ENCODE results near the gene TMEM221.

The TMEM221 gene

DNA sequence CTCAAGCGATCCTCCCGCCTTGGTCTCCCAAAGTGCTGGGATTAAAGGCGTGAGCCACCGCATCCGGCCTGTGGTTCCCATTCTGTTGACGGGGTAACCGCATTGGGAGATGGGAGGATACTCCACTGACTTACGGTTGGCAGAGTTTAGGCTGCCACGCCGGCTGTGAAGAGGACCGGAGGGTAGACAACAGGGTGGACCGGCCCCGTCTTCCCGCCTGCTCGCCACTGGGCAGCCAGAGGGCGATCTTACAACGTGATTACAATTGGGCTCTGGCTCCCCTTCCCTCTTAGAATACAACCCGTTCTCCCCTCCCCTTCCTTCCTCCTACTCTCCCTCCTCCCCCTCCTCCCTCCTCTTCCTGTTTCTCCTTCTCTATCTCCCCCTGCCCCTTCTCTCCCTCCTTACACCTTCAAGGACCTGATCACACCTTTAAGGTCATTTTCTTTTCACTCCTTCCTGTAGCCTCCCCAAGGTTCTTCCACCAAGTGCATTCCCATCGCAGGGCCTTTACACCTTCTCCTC is 53.5 kb downstream of the TMEM221 start:
- H3K4me1 Mint-ChIP-seq (ENCODE audit: low read depth) = peaks cover 27% of the 10 kb centered on the region
- intact Hi-C loops (cut with micrococcal nuclease) = loop anchor here (1.0 to 5.0 kb wide), 2 partner anchors 52 to 71 kb away; partner anchors contain the start of gene TMEM221
- no peak overlapping the region for H3K27ac Mint-ChIP-seq
- H3K4me3 Mint-ChIP-seq = no peak overlapping the region
- peaks cover 33% of the 10 kb centered on the region for H3K36me3 Mint-ChIP-seq (ENCODE audit: low read depth)
- peaks cover 8% of the 10 kb centered on the region for H3K27me3 Mint-ChIP-seq
- H3K9me3 Mint-ChIP-seq = no peaks in the 10 kb centered on the region

DNA sequence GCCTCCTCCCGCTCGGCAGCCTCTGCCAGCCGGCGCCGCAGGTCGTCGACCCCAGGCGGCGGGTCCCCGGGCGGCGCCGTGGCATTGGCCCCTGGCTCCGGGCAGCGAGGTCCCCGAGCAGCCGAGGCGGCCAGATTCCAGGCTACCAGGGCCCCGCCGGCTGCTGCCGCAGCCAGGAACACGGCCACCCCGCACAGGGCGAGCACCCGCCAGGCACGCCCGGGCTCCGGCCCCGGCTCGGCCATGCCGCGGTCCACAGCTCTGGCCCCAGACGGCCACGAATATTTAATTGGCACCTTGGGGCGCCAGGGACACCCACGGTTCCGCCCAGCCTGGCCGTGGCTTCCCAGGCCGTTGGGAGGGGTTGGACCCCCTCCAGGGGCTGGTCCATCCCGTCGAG is 54.6 kb downstream of the TMEM221 start, which contains the start of gene CCDC194:
Gene CCDC194 (minus strand): TSS at position 283 of the 400 bp plus-strand sequence. CDS start 38 bp downstream, at position 245.
- Mint-ChIP-seq H3K27ac (no peak within 1 kb of the TSS), H3K9me3 (peaks cover 8% of the 10 kb centered on the region), H3K4me3 (no peak within 1 kb of the TSS), H3K4me1 (ENCODE audit: low read depth) (peaks cover 27% of the 10 kb centered on the region), H3K36me3 (ENCODE audit: low read depth) (peaks cover 22% of the 10 kb centered on the region), H3K27me3 (peaks cover 17% of the 10 kb centered on the region)
- intact Hi-C loops (cut with micrococcal nuclease) = no loop called here

DNA sequence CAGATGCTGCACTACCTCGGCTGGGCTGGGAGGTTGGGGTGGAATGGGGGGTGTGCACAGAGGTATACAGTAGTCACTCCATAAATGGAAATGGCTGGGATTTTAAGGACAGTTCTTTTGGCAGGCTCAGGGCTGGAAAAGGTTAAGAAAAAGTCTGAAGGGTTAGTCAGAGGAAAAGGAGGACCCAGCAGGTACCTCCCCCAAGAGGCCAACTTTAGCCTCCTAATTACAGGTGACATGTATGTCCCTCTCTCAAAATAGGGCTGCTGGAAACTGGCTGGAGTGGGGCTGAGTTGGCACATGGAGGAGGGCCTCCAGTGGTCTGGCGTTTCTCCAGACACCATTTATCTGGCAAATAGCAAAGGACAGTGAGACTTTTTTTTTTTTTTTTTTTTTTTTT is 55.5 kb downstream of the TMEM221 start:
- no peak overlapping the region for H3K27ac Mint-ChIP-seq
- H3K4me3 Mint-ChIP-seq = no peak overlapping the region
- intact Hi-C loops (cut with micrococcal nuclease) = no loop called here
- H3K4me1 Mint-ChIP-seq (ENCODE audit: low read depth) = peaks cover 27% of the 10 kb centered on the region
- peaks cover 13% of the 10 kb centered on the region for H3K36me3 Mint-ChIP-seq (ENCODE audit: low read depth)
- peaks cover 24% of the 10 kb centered on the region for H3K27me3 Mint-ChIP-seq
- peaks cover 8% of the 10 kb centered on the region for H3K9me3 Mint-ChIP-seq

DNA sequence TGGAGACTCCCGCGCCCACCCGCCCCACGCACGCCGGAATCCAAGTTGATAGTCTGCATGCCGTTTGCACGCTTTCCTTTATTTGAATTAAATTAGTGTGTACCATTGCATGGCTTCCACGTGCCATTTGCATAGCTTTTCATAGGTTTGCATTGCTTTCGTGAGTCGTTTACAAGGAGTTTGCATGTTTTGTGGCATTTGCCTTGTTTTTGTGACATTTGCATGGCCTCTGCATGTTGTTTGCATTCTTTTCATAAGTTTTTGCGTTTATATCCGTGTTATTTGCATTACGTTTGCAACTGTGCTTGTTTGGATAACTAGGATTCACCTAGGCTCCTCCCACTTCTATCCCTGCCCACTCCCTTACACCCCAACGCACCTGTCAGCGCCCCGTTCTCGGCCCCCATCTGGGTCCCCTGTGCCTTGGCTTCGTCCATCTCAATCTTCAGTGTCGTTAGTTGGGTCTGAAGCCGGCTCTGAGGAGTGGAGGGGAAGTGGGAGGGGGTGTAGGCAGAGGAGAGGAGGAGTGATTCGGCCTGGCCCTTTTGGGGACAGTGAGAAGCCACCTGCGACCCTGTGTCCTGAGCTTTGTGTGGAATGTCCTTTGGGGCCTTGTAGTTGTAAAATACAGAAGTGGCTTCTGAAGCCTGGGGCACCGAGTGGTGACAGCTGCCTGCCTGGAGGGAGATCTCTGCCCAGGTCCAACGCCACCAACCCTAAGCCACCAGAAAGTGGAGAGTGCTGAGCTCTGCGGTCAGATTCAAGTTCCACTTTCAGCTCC is 56.9 kb downstream of the TMEM221 start:
- Mint-ChIP-seq H3K36me3 (ENCODE audit: low read depth) (no peaks in the 10 kb centered on the region), H3K4me3 (peak overlapping the region; percentile 93), H3K27me3 (peaks cover 24% of the 10 kb centered on the region), H3K27ac (peak overlapping the region; percentile 83), H3K4me1 (ENCODE audit: low read depth) (peaks cover 27% of the 10 kb centered on the region), H3K9me3 (peaks cover 8% of the 10 kb centered on the region)
- intact Hi-C loops (cut with micrococcal nuclease) = no loop called here

DNA sequence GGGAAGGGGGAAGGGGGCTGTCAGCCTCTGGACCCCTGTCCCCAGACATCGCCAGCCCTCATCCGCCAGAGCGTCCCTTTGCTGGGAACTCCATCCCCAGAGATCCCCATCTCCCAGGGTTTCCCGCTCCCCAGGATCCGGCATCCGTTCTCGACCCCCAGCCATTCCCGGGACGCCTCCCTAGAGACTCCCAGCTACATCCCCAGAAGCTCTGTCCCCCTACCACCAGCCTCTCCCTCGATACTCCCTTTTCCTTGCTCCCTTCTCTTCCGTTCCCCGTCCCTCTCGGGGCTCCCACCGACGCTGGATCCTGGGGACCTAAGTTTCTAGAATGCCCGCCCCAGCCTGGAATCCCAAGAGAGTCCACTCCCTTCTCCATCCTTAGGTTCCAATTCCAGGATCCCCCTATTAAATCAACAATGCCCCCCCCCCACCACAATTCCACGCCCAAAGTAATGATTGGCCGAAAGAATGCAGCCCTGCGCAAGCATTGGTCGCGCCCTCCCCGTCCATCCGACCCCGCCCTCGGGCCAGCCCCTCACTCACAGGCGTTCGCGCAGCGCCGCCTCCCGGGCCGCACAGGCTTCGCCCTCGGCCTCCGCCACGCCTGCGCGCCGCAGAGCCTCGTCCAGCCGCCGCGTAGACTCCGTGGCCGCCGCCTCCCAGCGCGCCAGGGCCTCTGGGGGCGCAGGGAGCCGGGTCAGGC is 57.6 kb downstream of the TMEM221 start:
- H3K9me3 Mint-ChIP-seq = peaks cover 8% of the 10 kb centered on the region
- intact Hi-C loops (cut with micrococcal nuclease) = no loop called here
- H3K27ac Mint-ChIP-seq = peak overlapping the region; percentile 19
- peak overlapping the region; percentile 93 for H3K4me3 Mint-ChIP-seq
- peaks cover 24% of the 10 kb centered on the region for H3K27me3 Mint-ChIP-seq
- peaks cover 27% of the 10 kb centered on the region for H3K4me1 Mint-ChIP-seq (ENCODE audit: low read depth)
- no peaks in the 10 kb centered on the region for H3K36me3 Mint-ChIP-seq (ENCODE audit: low read depth)

DNA sequence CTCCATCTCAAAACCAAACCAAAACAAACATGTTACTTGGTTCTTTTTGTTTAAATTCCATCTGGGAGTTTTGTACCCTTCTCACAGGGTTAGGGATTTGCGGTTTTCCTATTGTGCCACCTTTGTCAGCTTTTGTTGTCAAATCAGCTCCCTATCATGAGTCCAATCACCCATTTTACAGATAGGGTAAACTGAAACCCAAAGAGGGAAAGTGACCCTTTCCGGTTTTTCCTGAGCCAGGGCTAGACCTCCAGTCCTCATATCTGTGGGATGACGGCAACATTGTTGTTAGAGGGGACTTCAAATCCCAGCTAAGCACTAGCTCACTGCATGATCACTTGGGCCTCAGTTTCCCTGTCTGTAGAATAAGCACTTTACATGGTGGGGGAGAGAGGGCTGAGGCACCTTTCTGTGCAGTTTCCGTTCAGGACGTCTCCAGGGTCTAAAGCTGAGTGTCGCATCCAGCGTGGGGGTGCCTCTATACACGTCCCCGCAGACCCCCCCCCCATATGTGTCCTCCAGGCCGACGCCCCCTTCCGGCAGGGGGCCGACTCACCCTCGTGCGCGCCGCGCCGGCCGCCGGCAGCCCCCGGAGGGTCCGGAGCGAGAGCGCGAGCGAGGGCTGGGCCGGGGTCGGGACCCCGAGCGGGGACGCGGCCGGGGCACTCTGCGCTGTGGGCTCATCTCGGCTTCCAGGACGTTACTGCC is 58.4 kb downstream of the TMEM221 start:
- Mint-ChIP-seq H3K4me1 (ENCODE audit: low read depth) (peaks cover 23% of the 10 kb centered on the region), H3K4me3 (peak overlapping the region; percentile 93), H3K36me3 (ENCODE audit: low read depth) (no peaks in the 10 kb centered on the region), H3K27ac (no peak overlapping the region), H3K27me3 (peaks cover 24% of the 10 kb centered on the region), H3K9me3 (peaks cover 8% of the 10 kb centered on the region)
- intact Hi-C loops (cut with micrococcal nuclease) = no loop called here

DNA sequence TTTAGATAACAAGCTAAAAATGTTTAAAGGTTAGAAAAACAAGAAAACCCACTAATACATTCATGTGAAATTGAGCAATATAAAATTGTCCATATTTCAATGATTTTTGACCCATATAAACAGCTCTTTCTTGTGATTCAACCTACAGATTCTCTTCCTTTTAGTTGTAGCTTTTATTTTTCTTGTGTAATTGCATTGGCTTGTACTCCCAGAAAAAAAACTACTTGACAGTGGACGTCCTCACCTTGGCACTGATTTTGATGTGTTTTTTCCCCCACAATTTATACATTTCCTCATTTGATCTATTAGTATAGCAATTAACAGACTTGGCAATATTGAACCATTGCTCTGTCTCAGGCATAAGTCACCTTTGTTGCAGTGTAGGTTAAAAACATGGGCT is 59.2 kb downstream of the TMEM221 start:
- peaks cover 8% of the 10 kb centered on the region for H3K9me3 Mint-ChIP-seq
- no peak overlapping the region for H3K27ac Mint-ChIP-seq
- no peak overlapping the region for H3K4me3 Mint-ChIP-seq
- peaks cover 19% of the 10 kb centered on the region for H3K4me1 Mint-ChIP-seq (ENCODE audit: low read depth)
- H3K36me3 Mint-ChIP-seq (ENCODE audit: low read depth) = no peaks in the 10 kb centered on the region
- intact Hi-C loops (cut with micrococcal nuclease) = no loop called here
- H3K27me3 Mint-ChIP-seq = peaks cover 24% of the 10 kb centered on the region

DNA sequence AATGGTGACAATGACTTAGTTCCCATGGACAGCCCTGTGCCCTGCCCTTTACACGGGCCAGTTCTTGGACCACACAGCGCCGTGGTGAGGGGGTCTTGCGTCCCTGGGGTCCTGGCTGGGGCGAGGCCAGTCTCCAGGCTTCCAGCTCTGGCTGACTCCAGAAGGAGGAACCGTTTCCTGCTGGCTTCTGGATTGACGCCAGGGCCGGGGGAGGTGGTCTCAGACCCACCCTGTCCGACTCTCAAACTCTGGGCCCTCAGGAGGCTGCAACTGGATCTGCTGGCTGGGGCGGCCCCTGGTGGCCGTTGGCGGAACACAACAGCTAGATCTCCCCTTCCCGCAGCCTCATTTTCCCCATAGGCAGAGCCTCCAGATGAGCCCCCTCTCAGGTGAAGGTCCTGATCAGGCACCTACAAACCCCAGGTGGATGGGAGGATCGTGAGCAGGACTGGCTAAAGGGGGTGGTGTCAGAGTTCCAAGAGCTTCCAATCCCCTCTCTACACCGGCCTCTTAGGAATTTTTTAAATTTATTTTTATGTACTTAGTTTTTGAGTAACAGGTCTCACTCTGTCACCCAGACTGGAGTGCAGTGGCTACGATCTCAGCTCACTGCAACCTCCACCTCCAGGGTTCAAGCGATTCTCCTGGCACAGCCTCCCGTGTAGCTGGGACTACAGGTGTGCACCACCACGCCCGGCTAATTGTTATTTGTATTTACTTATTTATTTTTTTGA is 62.4 kb downstream of the TMEM221 start:
- Mint-ChIP-seq H3K36me3 (ENCODE audit: low read depth) (no peaks in the 10 kb centered on the region), H3K4me1 (ENCODE audit: low read depth) (peaks cover 18% of the 10 kb centered on the region), H3K4me3 (no peak overlapping the region), H3K27me3 (peaks cover 24% of the 10 kb centered on the region), H3K9me3 (peaks cover 8% of the 10 kb centered on the region), H3K27ac (no peak overlapping the region)
- intact Hi-C loops (cut with micrococcal nuclease) = loop anchor here (1.0 to 2.0 kb wide), 2 partner anchors 40 to 93 kb away; no protein-coding TSS in a partner anchor

Data from dendritic cell treated with granulocyte-macrophage colony-stimulating factor and Interleukin-4, amounts not matched to agents 40 ng/mL and 50 ng/mL, for 4 days (primary cell).